ENCODE data around the gene ZNF281.

The ZNF281 gene

DNA sequence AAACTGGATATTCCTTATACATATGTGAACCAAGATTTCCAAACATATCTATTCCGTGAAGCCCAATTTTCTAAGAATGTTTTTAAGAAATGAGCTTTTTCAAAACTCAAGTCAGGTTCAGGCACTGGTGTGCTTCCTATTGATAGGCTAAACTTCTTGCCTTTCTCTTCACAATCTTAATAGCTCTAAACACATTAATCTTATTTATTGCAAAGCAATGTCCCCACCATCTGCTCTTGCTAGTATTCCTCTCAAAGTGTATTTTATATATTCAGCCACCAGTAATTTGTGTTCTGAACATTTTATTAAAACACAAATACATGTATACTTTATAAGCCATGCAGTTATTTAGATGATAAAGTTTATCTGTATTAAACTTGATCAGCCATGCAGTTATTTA lies 11.5 kb downstream of the ZNF281 start:
- Mint-ChIP-seq H3K36me3 (ENCODE audit: insufficient read depth) (peaks cover 6% of the 10 kb centered on the region), H3K27ac (peak overlapping the region in 1 of 2 donors; percentile 62), H3K27me3 (no peaks in the 10 kb centered on the region), H3K4me1 (ENCODE audit: low read depth in 2 of 2) (peaks cover 3 to 15% of the 10 kb centered on the region in 2 donors), H3K9me3 (no peaks in the 10 kb centered on the region), H3K4me3 (no peak overlapping the region)
- DNase-seq (no peak), ATAC-seq (replicated peaks) (no peak)

DNA sequence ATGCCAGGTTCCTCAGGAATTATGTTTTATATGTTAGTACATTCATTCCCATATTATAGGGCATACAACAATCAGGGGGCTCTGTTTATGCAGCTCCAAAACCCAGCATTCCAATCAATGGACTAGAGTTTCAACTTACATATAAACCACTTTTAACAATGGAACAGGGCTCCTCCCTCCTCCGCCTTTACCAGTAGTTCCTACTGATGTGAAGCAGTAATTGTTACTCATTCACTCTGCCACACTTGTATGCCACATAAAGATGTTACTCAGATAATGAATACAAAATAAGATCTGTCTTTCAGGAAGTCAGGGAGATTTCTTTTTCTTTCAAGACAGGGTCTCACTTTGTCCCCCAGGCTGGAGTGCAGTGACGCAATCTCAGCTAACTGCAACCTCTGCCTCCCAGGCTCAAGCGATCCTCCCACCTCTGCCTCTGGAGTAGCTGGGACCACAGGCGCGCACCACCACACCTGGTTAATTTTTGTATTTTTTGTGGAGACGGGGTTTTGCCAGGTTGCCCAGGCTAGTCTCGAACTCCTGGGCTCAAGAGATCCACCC lies 17.1 kb downstream of the ZNF281 start:
- no peak overlapping the region for H3K27ac Mint-ChIP-seq
- H3K4me1 Mint-ChIP-seq (ENCODE audit: low read depth in 2 of 2), result no peaks in the 10 kb centered on the region
- DNase-seq (no peak), ATAC-seq (replicated peaks) (no peak)
- H3K36me3 Mint-ChIP-seq (ENCODE audit: insufficient read depth), result peaks cover 6% of the 10 kb centered on the region
- H3K27me3 Mint-ChIP-seq, result no peaks in the 10 kb centered on the region
- no peak overlapping the region for H3K4me3 Mint-ChIP-seq
- no peaks in the 10 kb centered on the region for H3K9me3 Mint-ChIP-seq

GRCh38 chr1:200391747-200392146 lies 18.1 kb downstream of the ZNF281 start:
- no peak for ATAC-seq (replicated peaks)
- H3K27me3 Mint-ChIP-seq, result no peaks in the 10 kb centered on the region
- H3K4me1 Mint-ChIP-seq (ENCODE audit: low read depth in 2 of 2), result no peaks in the 10 kb centered on the region
- no peaks in the 10 kb centered on the region for H3K9me3 Mint-ChIP-seq
- H3K27ac Mint-ChIP-seq, result no peak overlapping the region
- H3K36me3 Mint-ChIP-seq (ENCODE audit: insufficient read depth), result no peaks in the 10 kb centered on the region
- DNase-seq, result no peak
- no peak overlapping the region for H3K4me3 Mint-ChIP-seq

DNA sequence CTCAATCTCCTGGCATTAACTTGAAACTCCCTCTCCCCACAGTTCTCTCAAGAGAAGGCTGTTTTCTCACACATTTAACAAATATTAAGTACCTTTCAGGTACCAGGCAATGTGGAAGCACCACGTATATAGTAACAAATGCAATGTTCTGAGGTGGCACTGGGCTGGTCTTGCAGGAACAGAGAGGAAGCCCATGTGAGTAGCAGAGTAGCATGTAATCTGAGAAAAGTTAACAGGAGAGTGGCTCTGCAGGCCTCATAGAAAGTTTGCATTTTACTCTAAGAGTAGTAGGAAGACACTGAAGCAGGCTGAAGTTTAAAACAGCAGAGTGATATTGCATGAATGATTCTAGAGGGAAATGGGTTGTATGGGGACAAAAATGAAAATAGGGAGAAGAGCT lies 21.0 kb downstream of the ZNF281 start:
- Mint-ChIP-seq H3K9me3 (no peaks in the 10 kb centered on the region), H3K27me3 (no peaks in the 10 kb centered on the region), H3K27ac (no peak overlapping the region), H3K4me3 (no peak overlapping the region), H3K36me3 (ENCODE audit: insufficient read depth) (no peaks in the 10 kb centered on the region), H3K4me1 (ENCODE audit: low read depth in 2 of 2) (no peaks in the 10 kb centered on the region)
- DNase-seq (no peak), ATAC-seq (replicated peaks) (no peak)

- no peak overlapping the region for H3K27ac Mint-ChIP-seq
- no peak overlapping the region for H3K4me3 Mint-ChIP-seq
- DNase-seq, result no peak
- no peaks in the 10 kb centered on the region for H3K4me1 Mint-ChIP-seq (ENCODE audit: low read depth in 2 of 2)
- no peaks in the 10 kb centered on the region for H3K9me3 Mint-ChIP-seq
- ATAC-seq (replicated peaks), result no peak
- H3K27me3 Mint-ChIP-seq, result no peaks in the 10 kb centered on the region
- no peaks in the 10 kb centered on the region for H3K36me3 Mint-ChIP-seq (ENCODE audit: insufficient read depth)
Observed at GRCh38 chr1:200386416-200386815, 23.4 kb downstream of the ZNF281 start.

DNA sequence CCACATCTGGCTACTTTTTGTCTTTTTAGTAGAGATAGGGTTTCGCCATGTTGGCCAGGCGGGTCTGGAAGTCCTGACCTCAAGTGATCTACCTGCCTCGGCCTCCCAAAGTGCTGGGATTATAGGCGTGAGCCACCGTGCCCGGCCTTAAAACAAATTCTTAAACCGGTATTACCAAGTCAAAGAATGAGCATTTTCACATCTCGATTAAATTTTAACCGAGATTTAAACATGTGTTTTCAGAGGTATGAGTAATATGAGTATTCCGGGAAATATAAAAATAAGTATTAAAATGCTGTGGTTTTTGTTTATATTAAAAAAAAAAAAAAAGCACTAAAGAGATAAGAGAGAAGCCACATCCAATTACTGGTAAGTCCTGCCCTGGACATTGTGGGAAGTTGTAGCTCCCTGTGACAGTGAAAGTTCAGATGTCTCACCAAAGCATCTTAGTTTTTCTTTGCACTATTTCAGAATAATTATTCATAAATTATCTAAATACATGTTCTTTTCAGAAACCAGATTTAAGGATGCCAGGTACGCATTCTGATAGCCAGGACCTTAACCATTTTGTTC lies 24.9 kb downstream of the ZNF281 start:
- Mint-ChIP-seq H3K27me3 (no peaks in the 10 kb centered on the region), H3K36me3 (ENCODE audit: insufficient read depth) (no peaks in the 10 kb centered on the region), H3K9me3 (no peaks in the 10 kb centered on the region), H3K4me1 (ENCODE audit: low read depth in 2 of 2) (no peaks in the 10 kb centered on the region), H3K4me3 (no peak overlapping the region), H3K27ac (no peak overlapping the region)
- DNase-seq (no peak), ATAC-seq (replicated peaks) (no peak)

DNA sequence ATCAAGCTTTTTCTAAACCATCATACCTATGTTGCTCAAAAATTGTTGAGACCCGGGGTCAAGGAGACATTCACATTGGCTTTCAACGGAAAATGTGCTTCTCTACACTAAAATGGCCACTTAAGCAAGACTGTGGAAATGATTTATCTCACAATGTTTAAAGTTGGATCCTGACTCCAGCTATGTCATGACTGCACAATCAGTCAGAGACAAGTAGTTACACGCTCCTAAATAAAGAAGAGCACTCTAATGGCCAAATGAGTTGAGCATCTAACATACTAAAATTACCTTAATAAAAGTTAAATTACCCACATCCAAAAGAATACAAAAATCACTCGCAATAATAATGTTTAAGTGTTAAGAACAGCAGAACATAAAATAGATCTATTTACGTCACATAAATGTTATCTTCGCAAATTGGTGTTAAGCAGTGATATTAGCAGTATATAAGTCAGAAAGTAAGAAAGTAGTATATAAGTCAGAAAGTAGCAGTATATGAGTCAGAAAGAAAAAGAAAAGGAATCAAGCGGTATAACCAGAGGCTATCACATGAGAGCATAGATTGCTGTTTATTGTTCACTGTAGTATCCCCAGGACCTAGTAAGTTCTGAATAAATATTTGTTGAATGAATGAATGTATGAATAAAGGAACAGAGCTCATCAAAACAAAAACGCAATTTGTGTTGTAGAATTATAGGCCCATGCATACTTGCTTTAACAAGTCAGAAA lies 28.4 kb downstream of the ZNF281 start:
- Mint-ChIP-seq H3K4me3 (no peak overlapping the region), H3K27me3 (no peaks in the 10 kb centered on the region), H3K4me1 (ENCODE audit: low read depth in 2 of 2) (no peaks in the 10 kb centered on the region), H3K27ac (no peak overlapping the region), H3K36me3 (ENCODE audit: insufficient read depth) (no peaks in the 10 kb centered on the region), H3K9me3 (no peaks in the 10 kb centered on the region)
- ATAC-seq (replicated peaks), result no peak
- no peak for DNase-seq

DNA sequence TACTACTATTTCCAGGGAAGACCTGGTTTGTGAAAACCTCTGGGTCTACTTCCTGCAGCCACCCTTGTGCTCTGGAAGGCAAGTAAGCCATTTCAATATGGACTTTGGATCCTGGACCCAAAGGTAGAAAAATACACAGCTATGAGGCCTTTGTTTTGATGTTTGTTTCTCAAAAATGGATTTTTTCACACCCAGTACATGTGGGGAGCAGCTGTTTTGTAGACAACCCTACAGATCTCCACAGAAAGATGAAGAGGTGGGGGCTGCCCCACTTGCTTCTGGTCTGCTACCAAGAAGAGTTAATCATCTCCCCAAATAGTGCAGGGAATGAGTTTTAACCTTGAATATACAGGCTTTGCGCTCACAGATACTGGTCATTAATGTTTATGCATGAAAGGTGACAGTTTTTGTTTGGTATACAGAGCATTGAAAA lies 29.2 kb downstream of the ZNF281 start:
- Mint-ChIP-seq H3K27ac (no peak overlapping the region), H3K36me3 (ENCODE audit: insufficient read depth) (no peaks in the 10 kb centered on the region), H3K4me3 (no peak overlapping the region), H3K9me3 (no peaks in the 10 kb centered on the region), H3K27me3 (no peaks in the 10 kb centered on the region), H3K4me1 (ENCODE audit: low read depth in 2 of 2) (no peaks in the 10 kb centered on the region)
- no peak for DNase-seq
- ATAC-seq (replicated peaks), result no peak

GRCh38 chr1:200379940-200380588 lies 29.8 kb downstream of the ZNF281 start:
- no peaks in the 10 kb centered on the region for H3K36me3 Mint-ChIP-seq (ENCODE audit: insufficient read depth)
- no peaks in the 10 kb centered on the region for H3K9me3 Mint-ChIP-seq
- DNase-seq (no peak), ATAC-seq (replicated peaks) (no peak)
- H3K4me1 Mint-ChIP-seq (ENCODE audit: low read depth in 2 of 2), result no peaks in the 10 kb centered on the region
- H3K27me3 Mint-ChIP-seq, result no peaks in the 10 kb centered on the region
- no peak overlapping the region for H3K27ac Mint-ChIP-seq
- no peak overlapping the region for H3K4me3 Mint-ChIP-seq

- Mint-ChIP-seq H3K36me3 (ENCODE audit: insufficient read depth) (no peaks in the 10 kb centered on the region), H3K27ac (no peak overlapping the region), H3K9me3 (no peaks in the 10 kb centered on the region), H3K4me3 (no peak overlapping the region), H3K4me1 (ENCODE audit: low read depth in 2 of 2) (no peaks in the 10 kb centered on the region), H3K27me3 (no peaks in the 10 kb centered on the region)
- DNase-seq (no peak), ATAC-seq (replicated peaks) (no peak)
Observed at GRCh38 chr1:200379432-200379757, 30.4 kb downstream of the ZNF281 start.

- Mint-ChIP-seq H3K4me1 (ENCODE audit: low read depth in 2 of 2) (no peaks in the 10 kb centered on the region), H3K9me3 (no peaks in the 10 kb centered on the region), H3K4me3 (no peak overlapping the region), H3K27me3 (no peaks in the 10 kb centered on the region), H3K36me3 (ENCODE audit: insufficient read depth) (no peaks in the 10 kb centered on the region), H3K27ac (no peak overlapping the region)
- no peak for DNase-seq
- no peak for ATAC-seq (replicated peaks)
Observed at GRCh38 chr1:200378096-200378495, 31.7 kb downstream of the ZNF281 start.

DNA sequence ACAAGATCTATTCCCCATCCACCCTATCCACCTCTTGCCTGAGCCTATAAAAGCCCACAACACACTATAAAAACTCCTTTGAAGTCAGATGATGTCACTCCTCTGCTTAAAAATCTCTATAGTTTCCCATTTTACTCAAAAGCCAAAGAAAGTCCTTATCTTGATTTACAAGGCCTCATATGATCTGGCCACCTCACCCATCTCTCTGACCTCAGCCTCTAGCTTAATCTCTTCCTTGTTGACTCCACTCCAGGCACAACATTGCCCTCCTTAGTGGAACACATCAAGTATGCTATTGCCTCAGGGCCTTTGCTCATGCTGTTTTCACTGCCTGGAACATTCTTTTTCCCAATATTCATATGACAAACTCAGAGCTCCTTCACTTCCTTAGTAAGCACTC lies 33.3 kb downstream of the ZNF281 start:
- Mint-ChIP-seq H3K27ac (no peak overlapping the region), H3K4me3 (no peak overlapping the region), H3K4me1 (ENCODE audit: low read depth in 2 of 2) (no peaks in the 10 kb centered on the region), H3K36me3 (ENCODE audit: insufficient read depth) (no peaks in the 10 kb centered on the region), H3K9me3 (no peaks in the 10 kb centered on the region), H3K27me3 (no peaks in the 10 kb centered on the region)
- DNase-seq, result no peak
- no peak for ATAC-seq (replicated peaks)

DNA sequence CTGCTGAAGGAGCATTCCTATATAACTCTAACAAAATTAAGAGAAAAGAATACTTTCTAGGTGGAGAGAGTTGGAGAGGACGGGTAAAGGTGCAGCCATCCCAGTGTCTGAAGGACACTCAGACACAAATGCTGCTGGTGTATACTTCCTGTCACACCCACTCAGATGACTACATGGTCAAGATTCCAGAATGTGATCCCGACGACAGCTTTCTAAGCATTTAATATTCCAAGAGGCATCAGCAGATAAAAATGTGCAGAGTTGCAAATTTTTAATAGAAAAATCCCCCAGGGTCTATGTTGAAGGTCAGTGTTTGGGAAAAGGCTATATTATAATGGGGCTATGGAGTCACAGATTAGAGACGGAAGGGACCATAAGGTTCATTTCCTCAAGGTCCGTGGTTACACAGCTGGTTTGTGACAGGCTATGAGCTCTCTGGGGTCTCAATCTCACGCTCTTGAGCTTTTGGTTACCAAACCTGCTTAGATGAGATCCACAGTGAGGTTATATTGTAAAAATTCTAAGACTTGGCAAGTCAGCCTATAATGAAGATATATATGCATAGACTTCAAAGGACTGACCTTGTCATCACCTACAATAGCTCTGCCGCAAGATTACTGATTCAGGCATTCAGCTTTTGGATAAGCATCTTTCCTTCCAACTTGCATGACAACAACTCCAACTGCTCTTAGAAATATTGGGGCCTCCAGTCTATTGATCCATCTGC lies 35.1 kb downstream of the ZNF281 start:
- no peaks in the 10 kb centered on the region for H3K27me3 Mint-ChIP-seq
- H3K36me3 Mint-ChIP-seq (ENCODE audit: insufficient read depth), result no peaks in the 10 kb centered on the region
- H3K4me1 Mint-ChIP-seq (ENCODE audit: low read depth in 2 of 2), result no peaks in the 10 kb centered on the region
- no peak overlapping the region for H3K27ac Mint-ChIP-seq
- no peak for ATAC-seq (replicated peaks)
- H3K4me3 Mint-ChIP-seq, result no peak overlapping the region
- DNase-seq, result no peak
- H3K9me3 Mint-ChIP-seq, result no peaks in the 10 kb centered on the region
